Suprapubic skin (tissue), 4 donors: ENCODE data around the gene EMB. TPM values are rescaled to one million over a fixed set of nuclear protein-coding genes. Genes with fewer than 3 reads are reported as not detected.
"Not testable (repeated sequence)": the region's sequence is repeated elsewhere in the genome, so short reads cannot be mapped to it uniquely, and the experiment has no call there.

Experiments
- DNase-seq, 2 donors: peaks; one replicate each; pipeline ENCODE4 v3.0.0-alpha.2; 2019; ENCODE audit warnings: low spot score in 2 of 2
- H3K27ac ChIP-seq: fragments of 200-600 bp; sonication (generic); one replicate; pipeline ENCODE4 v1.5.1; 2019
- H3K27me3 ChIP-seq: fragments of 200-600 bp; sonication (generic); one replicate; pipeline ENCODE4 v1.5.1; 2019
- H3K36me3 ChIP-seq: fragments of 200-600 bp; sonication (generic); one replicate; pipeline ENCODE4 v1.5.1; 2019
- H3K4me1 ChIP-seq: fragments of 200-600 bp; sonication (generic); one replicate; pipeline ENCODE4 v1.5.1; 2019
- H3K4me3 ChIP-seq: fragments of 200-600 bp; sonication (generic); one replicate; pipeline ENCODE4 v1.5.1; 2019; ENCODE audit warnings: mild to moderate bottlenecking
- H3K9me3 ChIP-seq: fragments of 200-600 bp; sonication (generic); one replicate; pipeline ENCODE4 v1.5.1; 2019
- EP300 ChIP-seq: sonication (generic); formaldehyde crosslinking; IDR thresholded peaks from one replicate; pipeline ENCODE4 v1.6.1; 2017; ENCODE audit warnings: antibody characterized with exemption
- POLR2A ChIP-seq, 2 donors: fragments of 450-650 bp; IDR thresholded peaks; one replicate each; pipeline ENCODE4 v1.6.1; 2017; ENCODE audit warnings: antibody characterized with exemption in 2 of 2, mild to moderate bottlenecking in 2 of 2, moderate library complexity in 2 of 2
- POLR2AphosphoS5 ChIP-seq, 3 donors: sonication (generic); formaldehyde crosslinking; IDR thresholded peaks; one replicate each; pipeline ENCODE4 v1.6.1; 2017; ENCODE audit warnings: antibody characterized with exemption in 3 of 3
- WGBS: methylation state at CpG from one replicate; pipeline ENCODE4 v1.1.5; 2018; 5-methylcytosine and 5-hydroxymethylcytosine counted together
- total RNA-seq, 4 donors: library from RNA; depleted of rRNA; stranded (reverse); fragments of >200 nt; gene quantifications; one replicate each; pipeline ENCODE4 v1.1.0, GENCODE V29; 2016
- TF ChIP-seq, protein P1 (sequence below), 2 donors: fragments of 200-600 bp in 1 of 2; fragments of 450-650 bp in 1 of 2; sonication (generic) in 1 of 2; IDR thresholded peaks; one replicate each; pipeline ENCODE4 v1.5.1; 2016 to 2019; ENCODE audit warnings: antibody characterized with exemption in 2 of 2, mild to moderate bottlenecking in 1 of 2, moderate library complexity in 1 of 2

The EMB gene, protein sequence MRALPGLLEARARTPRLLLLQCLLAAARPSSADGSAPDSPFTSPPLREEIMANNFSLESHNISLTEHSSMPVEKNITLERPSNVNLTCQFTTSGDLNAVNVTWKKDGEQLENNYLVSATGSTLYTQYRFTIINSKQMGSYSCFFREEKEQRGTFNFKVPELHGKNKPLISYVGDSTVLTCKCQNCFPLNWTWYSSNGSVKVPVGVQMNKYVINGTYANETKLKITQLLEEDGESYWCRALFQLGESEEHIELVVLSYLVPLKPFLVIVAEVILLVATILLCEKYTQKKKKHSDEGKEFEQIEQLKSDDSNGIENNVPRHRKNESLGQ
- total RNA-seq, result 10 to 100 TPM; 11.0 to 35.9 (median 21.5) TPM

DNA sequence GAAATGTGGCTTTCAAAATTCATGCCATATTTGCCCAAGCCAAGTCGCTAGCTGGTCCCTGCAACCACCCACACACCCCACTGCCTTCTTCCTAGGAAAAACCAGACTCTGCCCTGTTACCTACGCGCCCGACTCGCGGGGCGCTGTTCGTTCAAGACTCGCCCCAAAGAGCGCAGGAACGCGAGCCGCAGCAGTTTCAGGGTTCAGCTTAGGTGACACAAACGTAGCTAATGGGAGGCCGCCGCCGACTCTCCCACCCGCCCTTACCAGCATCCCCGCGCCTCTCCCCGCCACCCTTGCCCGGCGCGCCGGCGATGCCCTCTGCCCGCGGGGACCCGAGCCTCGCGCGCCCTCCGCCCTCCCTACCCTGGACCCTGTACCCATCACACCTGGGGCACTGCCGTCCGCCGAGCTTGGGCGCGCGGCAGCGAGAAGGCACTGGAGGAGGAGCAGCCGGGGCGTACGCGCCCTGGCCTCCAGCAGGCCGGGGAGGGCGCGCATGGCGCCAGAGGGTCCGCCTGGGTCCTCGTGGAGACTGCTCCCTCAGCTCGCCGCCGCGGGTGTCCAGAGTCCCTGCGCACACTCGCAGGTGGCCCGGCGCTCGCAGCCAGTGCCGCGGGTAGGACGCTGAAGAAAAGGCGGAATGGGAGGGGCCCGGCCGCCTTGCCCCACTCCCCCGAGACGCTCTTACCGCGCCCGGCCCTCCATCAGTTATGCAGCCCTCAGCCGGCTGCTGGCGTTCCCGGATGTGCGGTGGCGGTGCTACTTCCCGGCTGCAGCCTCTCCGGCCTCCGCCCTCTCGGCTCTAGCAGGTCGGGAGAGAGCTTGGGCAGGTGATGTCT lies at the start of gene EMB:
EMB (minus strand) TSS at position 638 of the 842 bp plus-strand sequence; CDS start at position 501, 137 bp downstream.
- no peaks in the 10 kb centered on the region for H3K36me3 ChIP-seq
- TF ChIP-seq EP300 (no peak), POLR2A (IDR thresholded peaks at IDR 0.05) (no peak), POLR2AphosphoS5 (IDR thresholded peaks at IDR 0.05) (no peak)
- no peak for DNase-seq
- peak within 1 kb of the TSS; percentile 71 for H3K4me3 ChIP-seq
- H3K9me3 ChIP-seq, result no peaks in the 10 kb centered on the region
- peaks cover 13% of the 10 kb centered on the region for H3K4me1 ChIP-seq
- WGBS, result 3% methylated on average over 12 of the region's 80 CpGs
- H3K27ac ChIP-seq, result peak within 1 kb of the TSS; percentile 80
- H3K27me3 ChIP-seq, result peaks cover 8% of the 10 kb centered on the region

DNA sequence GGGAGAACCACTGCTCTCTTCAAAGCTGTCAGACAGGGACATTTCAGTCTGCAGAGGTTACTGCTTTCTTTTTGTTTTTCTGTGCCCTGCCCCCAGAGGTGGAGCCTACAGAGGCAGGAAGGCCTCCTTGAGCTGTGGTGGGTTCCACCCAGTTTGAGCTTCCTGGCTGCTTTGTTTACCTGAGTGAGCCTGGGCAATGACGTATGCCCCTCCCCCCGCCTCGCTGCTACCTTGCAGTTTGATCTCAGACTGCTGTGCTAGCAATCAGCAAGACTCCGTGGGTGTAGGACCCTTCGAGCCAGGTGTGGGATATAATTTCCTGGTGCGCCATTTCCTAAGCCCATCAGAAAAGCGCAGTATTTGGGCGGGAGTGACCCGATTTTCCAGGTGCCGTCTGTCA lies 48.4 kb upstream of the EMB start:
- H3K9me3 ChIP-seq, H3K36me3 ChIP-seq, H3K27me3 ChIP-seq, H3K4me1 ChIP-seq, DNase-seq, H3K27ac ChIP-seq, H3K4me3 ChIP-seq: not testable (repeated sequence)
- WGBS, result 93% methylated on average over 10 of the region's 10 CpGs

DNA sequence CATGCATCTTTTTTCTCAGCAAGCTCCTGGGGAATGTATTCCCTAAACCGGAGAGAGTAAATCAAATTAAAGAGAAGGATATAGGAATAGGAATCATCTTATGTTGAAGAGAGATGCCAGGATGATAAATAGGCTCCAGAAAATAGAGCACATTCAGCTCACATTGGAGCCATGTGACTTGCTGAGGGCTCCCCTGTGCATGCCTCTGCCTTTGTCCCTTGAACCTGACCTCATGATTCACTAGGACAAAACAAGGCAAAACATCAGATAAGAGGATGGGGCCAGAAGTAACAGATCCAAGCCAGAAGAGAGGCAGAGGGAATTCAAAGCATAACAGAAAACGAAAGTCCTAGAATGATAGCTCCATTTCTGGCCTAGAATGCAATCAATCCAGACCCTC lies 37.7 kb upstream of the EMB start:
- not testable (repeated sequence) for H3K36me3 ChIP-seq, H3K27ac ChIP-seq, H3K4me3 ChIP-seq, H3K9me3 ChIP-seq, DNase-seq, H3K4me1 ChIP-seq, H3K27me3 ChIP-seq
- 59% methylated on average over 2 of the region's 2 CpGs for WGBS

DNA sequence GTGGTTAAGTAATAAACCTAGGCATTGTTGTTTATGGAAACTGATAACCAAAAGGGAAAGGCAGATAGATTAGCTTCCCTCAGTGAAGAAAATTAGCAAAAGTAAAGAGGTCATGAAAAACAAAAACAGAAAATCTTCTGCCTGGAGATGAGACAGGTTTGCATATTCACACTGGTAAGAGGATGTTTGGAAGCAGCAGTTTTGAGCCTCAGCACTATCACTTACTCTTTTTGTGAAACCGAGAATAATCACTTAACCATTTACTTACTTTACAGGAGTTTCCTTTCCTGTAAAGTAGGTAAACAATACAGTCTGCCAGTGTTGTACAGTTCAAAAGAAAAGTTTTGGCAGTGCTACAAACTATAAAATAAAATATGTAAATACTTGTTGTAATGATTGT lies 35.5 kb upstream of the EMB start:
- Histone ChIP-seq H3K36me3 (no peaks in the 10 kb centered on the region), H3K4me1 (no peaks in the 10 kb centered on the region), H3K27me3 (no peaks in the 10 kb centered on the region), H3K4me3 (no peak overlapping the region), H3K27ac (no peak overlapping the region), H3K9me3 (no peaks in the 10 kb centered on the region)
- WGBS, result 61% methylated on average over 1 of the region's 1 CpG
- no peak for DNase-seq
- TF ChIP-seq EP300 (no peak), POLR2AphosphoS5 (IDR thresholded peaks at IDR 0.05) (no peak), POLR2A (IDR thresholded peaks at IDR 0.05) (no peak)
- TF ChIP-seq, protein P1, sequence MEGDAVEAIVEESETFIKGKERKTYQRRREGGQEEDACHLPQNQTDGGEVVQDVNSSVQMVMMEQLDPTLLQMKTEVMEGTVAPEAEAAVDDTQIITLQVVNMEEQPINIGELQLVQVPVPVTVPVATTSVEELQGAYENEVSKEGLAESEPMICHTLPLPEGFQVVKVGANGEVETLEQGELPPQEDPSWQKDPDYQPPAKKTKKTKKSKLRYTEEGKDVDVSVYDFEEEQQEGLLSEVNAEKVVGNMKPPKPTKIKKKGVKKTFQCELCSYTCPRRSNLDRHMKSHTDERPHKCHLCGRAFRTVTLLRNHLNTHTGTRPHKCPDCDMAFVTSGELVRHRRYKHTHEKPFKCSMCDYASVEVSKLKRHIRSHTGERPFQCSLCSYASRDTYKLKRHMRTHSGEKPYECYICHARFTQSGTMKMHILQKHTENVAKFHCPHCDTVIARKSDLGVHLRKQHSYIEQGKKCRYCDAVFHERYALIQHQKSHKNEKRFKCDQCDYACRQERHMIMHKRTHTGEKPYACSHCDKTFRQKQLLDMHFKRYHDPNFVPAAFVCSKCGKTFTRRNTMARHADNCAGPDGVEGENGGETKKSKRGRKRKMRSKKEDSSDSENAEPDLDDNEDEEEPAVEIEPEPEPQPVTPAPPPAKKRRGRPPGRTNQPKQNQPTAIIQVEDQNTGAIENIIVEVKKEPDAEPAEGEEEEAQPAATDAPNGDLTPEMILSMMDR (IDR thresholded peaks at IDR 0.05), result no peak

DNA sequence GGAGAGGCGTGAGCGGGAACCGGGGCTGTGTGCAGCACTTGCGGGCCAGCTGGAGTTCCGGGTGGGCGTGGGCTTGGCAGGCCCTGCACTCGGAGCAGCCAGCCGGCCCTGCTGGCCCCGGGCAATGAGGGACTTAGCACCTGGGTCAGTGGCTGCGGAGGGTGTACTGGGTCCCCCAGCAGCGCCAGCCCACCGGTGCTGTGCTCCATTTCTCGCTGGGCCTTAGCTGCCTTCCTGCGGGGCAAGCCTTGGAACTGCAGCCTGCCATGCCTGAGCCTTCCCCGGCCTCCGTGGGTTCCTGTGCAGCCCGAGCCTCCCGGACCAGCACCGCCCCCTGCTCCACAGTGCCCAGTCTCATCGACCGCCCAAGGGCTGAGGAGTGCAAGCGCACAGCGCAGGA lies 23.9 kb upstream of the EMB start:
- H3K27me3 ChIP-seq, H3K36me3 ChIP-seq, H3K4me1 ChIP-seq, DNase-seq, H3K4me3 ChIP-seq, H3K27ac ChIP-seq, H3K9me3 ChIP-seq: not testable (repeated sequence)
- 96% methylated on average over 7 of the region's 23 CpGs for WGBS

DNA sequence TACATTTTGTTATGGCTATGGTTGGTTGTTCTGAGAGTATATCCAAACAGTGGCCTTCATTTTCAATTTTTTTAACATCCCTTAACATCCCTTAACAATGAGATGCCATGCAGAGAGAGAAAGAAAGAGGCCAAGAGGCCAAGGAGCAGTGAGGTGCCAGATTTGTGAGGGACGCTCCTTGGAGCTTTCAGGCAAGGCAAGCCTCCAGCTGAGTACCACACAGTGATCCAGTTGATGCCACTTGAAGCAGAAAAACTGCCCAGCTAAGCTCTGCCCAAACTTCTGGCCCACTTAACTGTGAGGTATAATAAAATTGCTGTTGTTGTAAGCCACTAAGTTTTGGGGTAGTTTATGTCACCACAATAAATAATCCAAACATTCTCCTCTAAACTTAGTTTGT lies 22.6 kb upstream of the EMB start:
- Histone ChIP-seq H3K27ac (no peak overlapping the region), H3K9me3 (no peaks in the 10 kb centered on the region), H3K27me3 (no peaks in the 10 kb centered on the region), H3K36me3 (no peaks in the 10 kb centered on the region), H3K4me3 (no peak overlapping the region), H3K4me1 (no peaks in the 10 kb centered on the region)
- TF ChIP-seq EP300, result no peak
- 72% methylated on average over 1 of the region's 1 CpG for WGBS
- DNase-seq, result no peak

DNA sequence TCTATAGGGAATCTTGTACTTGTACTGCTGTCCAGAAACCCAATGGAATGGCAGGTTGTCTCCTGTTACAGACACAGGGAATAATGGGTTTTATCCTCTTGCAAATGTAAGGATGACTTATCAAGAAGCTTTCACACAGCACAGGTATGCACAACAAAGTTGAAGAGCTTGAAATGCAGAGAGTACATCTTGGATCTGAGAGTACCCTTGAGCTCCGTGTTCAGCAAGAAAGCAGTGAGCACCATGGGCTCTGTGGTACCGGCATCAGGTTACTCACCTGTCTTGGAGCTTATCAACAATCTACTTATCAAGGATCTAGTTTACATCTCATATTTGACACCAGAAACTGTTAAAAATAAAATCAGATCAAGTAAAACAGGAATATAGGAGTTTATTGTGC lies 22.0 kb upstream of the EMB start:
- Histone ChIP-seq H3K9me3 (no peaks in the 10 kb centered on the region), H3K27me3 (no peaks in the 10 kb centered on the region), H3K4me1 (no peaks in the 10 kb centered on the region), H3K4me3 (no peak overlapping the region), H3K27ac (no peak overlapping the region), H3K36me3 (no peaks in the 10 kb centered on the region)
- no peak for DNase-seq
- TF ChIP-seq POLR2AphosphoS5 (IDR thresholded peaks at IDR 0.05) (no peak), POLR2A (IDR thresholded peaks at IDR 0.05) (no peak), EP300 (no peak)
- TF ChIP-seq, protein P1 (IDR thresholded peaks at IDR 0.05), result no peak
- WGBS, result 78% methylated on average over 2 of the region's 2 CpGs

DNA sequence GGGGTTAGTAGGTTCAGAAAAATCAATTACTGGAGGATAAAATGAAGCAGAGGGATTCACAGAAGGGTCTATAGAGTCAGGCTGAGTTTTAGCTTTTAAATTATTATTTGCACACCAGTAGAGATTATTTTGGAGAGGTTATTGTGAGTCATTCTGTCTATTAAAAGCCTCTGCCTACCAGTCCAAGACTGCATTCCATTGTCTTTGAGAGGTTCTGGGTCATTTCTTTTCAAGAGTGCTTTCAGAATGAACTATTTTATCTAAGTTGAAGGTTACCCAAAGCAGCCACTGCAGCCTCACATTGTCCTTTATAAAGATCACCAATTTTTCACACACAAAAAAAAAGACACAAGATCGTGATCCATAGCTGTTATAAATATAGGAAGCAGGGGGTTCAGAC lies 21.5 kb upstream of the EMB start:
- 81% methylated on average over 1 of the region's 1 CpG for WGBS
- not testable (repeated sequence) for DNase-seq, H3K4me1 ChIP-seq, H3K4me3 ChIP-seq, H3K27ac ChIP-seq, H3K27me3 ChIP-seq, H3K9me3 ChIP-seq, H3K36me3 ChIP-seq

DNA sequence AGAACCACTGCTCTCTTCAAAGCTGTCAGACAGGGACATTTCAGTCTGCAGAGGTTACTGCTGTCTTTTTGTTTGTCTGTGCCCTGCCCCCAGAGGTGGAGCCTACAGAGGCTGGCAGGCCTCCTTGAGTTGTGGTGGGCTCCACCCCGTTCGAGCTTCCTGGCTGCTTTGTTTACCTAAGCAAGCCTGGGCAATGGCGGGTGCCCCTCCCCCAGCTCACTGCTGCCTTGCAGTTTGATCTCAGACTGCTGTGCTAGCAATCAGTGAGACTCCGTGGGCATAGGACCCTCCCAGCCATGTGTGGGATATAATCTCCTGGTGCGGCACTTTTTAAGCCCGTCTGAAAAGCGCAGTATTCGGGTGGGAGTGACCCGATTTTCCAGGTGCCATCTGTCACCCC lies 17.3 kb upstream of the EMB start:
- H3K9me3 ChIP-seq, H3K4me1 ChIP-seq, H3K36me3 ChIP-seq, H3K27ac ChIP-seq, H3K4me3 ChIP-seq, H3K27me3 ChIP-seq, DNase-seq: not testable (repeated sequence)
- WGBS, result 73% methylated on average over 7 of the region's 9 CpGs

DNA sequence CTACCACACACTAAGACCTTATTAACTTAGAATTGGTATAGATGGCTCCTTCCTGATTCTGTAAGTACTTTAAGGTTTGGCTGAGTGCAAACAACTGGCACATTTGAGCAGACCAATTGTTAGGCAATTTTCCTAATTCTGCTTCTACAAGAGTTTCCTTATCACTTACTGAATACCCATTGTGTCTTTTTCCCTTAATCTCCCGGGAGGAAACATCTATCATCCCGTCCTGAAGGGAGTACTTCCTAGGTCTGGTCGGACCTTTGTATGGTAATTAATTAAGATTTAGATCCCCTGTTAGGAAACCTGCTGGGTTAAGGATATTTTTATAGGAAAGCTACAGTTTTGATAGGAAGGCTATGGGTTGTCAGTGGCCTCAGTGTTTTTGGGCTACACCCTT lies 8.2 kb upstream of the EMB start:
- WGBS, result 50% methylated on average over 3 of the region's 3 CpGs

More for the DNA sequence above, 8.2 kb upstream of the EMB start:
- not testable (repeated sequence) for H3K4me1 ChIP-seq, H3K9me3 ChIP-seq, H3K4me3 ChIP-seq, H3K27ac ChIP-seq, H3K27me3 ChIP-seq, H3K36me3 ChIP-seq, DNase-seq
